BLaER1 treated with 17β-estradiol and CSF1 and Interleukin-3, amounts not matched to agents 10 nM and 100 nM (cell line): Measurements from ENCODE around the gene SLC15A1.

Source experiments
- H3K27ac ChIP-seq, 11 experiments: shearing (Covaris generic); formaldehyde crosslinking; 2 replicates each; pipeline ENCODE4 v1.8.1; 2022
- H3K27me3 ChIP-seq, 11 experiments: shearing (Covaris generic); formaldehyde crosslinking; 2 replicates each; pipeline ENCODE4 v1.8.1; 2022
- H3K36me3 ChIP-seq, 11 experiments: shearing (Covaris generic); formaldehyde crosslinking; 2 replicates each; pipeline ENCODE4 v1.8.1; 2022
- H3K4me1 ChIP-seq, 10 experiments: shearing (Covaris generic); formaldehyde crosslinking; 2 replicates each; pipeline ENCODE4 v1.8.1; 2022
- H3K4me2 ChIP-seq, 11 experiments: shearing (Covaris generic); formaldehyde crosslinking; 2 replicates each; pipeline ENCODE4 v1.8.1; 2022
- H3K4me3 ChIP-seq, 10 experiments: shearing (Covaris generic); formaldehyde crosslinking; 2 replicates each; pipeline ENCODE4 v1.8.1; 2022
- H3K9ac ChIP-seq, 11 experiments: shearing (Covaris generic); formaldehyde crosslinking; 2 replicates each; pipeline ENCODE4 v1.8.1; 2022
- H3K9me3 ChIP-seq, 11 experiments: shearing (Covaris generic); formaldehyde crosslinking; replicated peaks in 1 of 11; 2 replicates each; pipeline ENCODE4 v1.8.1; 2022
- H4K20me1 ChIP-seq, 11 experiments: shearing (Covaris generic); formaldehyde crosslinking; 2 replicates each; pipeline ENCODE4 v1.8.1; 2022
- Cebpa-rat ChIP-seq, 11 experiments: shearing (Covaris generic); IDR thresholded peaks; 2 replicates each; pipeline ENCODE4 v1.8.1; 2022

Gene SLC15A1

DNA sequence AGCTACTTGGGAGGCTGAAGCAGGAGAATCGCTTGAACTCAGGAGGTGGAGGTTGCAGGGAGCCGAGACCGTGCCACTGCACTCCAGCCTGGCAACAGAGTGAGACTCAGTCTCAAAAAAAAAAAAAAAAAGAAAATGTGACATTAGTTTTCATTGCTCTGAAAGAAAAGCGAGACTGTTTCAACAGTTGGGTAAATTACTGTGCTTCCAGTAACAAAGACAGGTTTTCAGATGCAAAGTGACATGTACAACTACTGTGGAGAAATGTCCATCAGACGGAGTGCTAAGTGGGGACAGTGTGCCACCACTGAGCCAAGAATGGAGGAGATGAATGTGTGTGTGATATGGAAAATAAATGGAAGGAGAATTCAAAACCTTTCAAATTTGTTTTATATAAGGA is 24.2 kb upstream of the SLC15A1 start:
- Histone ChIP-seq H3K4me2 (no peak overlapping the region), H3K27ac (no peak overlapping the region)

GRCh38 chr13:98775844-98776598 is 23.5 kb upstream of the SLC15A1 start:
- H3K27ac ChIP-seq = no peak overlapping the region
- H3K4me1 ChIP-seq = no peaks in the 10 kb centered on the region
- H3K4me2 ChIP-seq = no peak overlapping the region
- H3K36me3 ChIP-seq = no peaks in the 10 kb centered on the region
- no peak for TF ChIP-seq Cebpa-rat (IDR thresholded peaks at IDR 0.05)
- H4K20me1 ChIP-seq = no peaks in the 10 kb centered on the region
- no peak overlapping the region for H3K9ac ChIP-seq
- no peaks in the 10 kb centered on the region for H3K27me3 ChIP-seq
- no peak overlapping the region for H3K4me3 ChIP-seq
- H3K9me3 ChIP-seq = no peaks in the 10 kb centered on the region

More for the DNA sequence above, 24.2 kb upstream of the SLC15A1 start:
- no peaks in the 10 kb centered on the region for H3K4me1 ChIP-seq
- H4K20me1 ChIP-seq = no peaks in the 10 kb centered on the region
- no peak overlapping the region for H3K4me3 ChIP-seq
- no peak for TF ChIP-seq Cebpa-rat (IDR thresholded peaks at IDR 0.05)
- no peaks in the 10 kb centered on the region for H3K36me3 ChIP-seq
- H3K27me3 ChIP-seq = no peaks in the 10 kb centered on the region
- H3K9me3 ChIP-seq = no peaks in the 10 kb centered on the region
- H3K9ac ChIP-seq = no peak overlapping the region

DNA sequence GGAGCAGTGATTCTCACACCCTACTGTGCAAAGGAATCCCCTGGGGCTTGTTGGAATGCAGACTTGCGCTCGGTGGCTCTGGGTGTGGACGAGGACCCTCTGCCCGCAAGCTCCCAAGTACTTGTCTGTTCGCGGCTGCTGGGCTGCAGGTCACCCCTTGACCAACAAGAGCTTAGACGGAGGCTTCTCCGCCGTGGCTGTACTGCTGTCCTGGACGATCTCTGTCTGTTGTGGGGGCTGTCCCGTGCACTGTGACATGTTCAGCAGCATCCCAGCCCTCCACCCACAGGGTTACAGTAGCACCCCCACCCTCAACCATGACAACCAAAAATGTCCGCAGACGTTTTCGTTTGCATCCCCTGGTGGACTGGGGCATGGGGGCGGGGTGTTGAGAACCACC is 22.9 kb upstream of the SLC15A1 start:
- H3K4me1 ChIP-seq = no peaks in the 10 kb centered on the region
- H4K20me1 ChIP-seq = no peaks in the 10 kb centered on the region
- no peaks in the 10 kb centered on the region for H3K27me3 ChIP-seq
- H3K4me2 ChIP-seq = no peak overlapping the region
- H3K9me3 ChIP-seq = peaks cover 0 to under 1% (median 0%) of the 10 kb centered on the region in 11 experiments; a peak in 1 of 22 replicates
- no peak overlapping the region for H3K9ac ChIP-seq
- no peaks in the 10 kb centered on the region for H3K36me3 ChIP-seq
- H3K4me3 ChIP-seq = no peak overlapping the region
- no peak overlapping the region for H3K27ac ChIP-seq
- no peak for TF ChIP-seq Cebpa-rat (IDR thresholded peaks at IDR 0.05)

DNA sequence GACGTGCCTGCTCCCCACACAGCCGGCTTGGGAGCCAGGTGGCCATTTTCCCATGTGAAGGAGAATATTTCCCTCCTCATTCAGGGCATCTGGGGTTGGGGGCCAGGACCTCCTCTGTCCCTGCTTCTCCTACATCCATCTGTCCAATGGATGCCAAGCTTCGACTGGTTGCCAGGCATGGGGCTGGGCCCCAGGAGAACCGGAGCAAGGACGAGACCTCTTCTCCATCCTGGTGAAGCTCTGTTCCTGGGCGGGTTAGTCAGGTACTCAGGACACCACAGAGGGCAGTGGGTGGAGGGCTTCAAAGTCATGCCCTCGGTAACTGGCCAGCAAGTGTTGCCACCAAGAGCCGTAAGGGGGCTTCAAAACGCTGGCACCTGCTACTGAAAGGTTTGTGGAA is 22.3 kb upstream of the SLC15A1 start:
- TF ChIP-seq Cebpa-rat (IDR thresholded peaks at IDR 0.05) = no peak
- H3K27ac ChIP-seq = no peak overlapping the region
- H3K4me1 ChIP-seq = no peaks in the 10 kb centered on the region
- no peaks in the 10 kb centered on the region for H4K20me1 ChIP-seq
- peaks cover 0 to 7% (median 0%) of the 10 kb centered on the region in 11 experiments; a peak in 3 of 22 replicates for H3K9me3 ChIP-seq
- H3K36me3 ChIP-seq = no peaks in the 10 kb centered on the region
- H3K4me3 ChIP-seq = no peak overlapping the region
- no peaks in the 10 kb centered on the region for H3K27me3 ChIP-seq
- no peak overlapping the region for H3K4me2 ChIP-seq
- no peak overlapping the region for H3K9ac ChIP-seq

DNA sequence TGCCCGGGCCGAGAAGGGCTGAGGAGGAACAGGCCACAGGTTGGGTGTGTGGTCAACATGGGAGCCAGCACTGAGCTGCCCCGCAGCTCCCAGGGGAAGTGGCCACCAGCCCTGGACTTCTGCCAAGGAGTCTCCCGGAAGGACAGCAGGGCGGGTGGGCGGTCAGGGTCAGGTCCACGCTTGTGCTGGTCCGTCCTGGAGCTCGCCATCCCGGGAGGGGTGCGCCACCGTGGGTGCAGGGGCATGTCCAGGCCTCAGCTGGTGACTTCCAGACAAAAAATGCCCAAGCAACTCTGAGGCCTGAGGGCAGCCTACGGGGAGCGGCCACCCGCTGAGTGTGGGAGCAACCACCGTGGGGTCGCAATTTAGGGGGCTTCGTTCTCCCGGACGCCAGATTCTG is 21.4 kb upstream of the SLC15A1 start:
- no peaks in the 10 kb centered on the region for H3K27me3 ChIP-seq
- H3K27ac ChIP-seq = no peak overlapping the region
- no peak overlapping the region for H3K4me2 ChIP-seq
- no peak for TF ChIP-seq Cebpa-rat (IDR thresholded peaks at IDR 0.05)
- H3K4me3 ChIP-seq = no peak overlapping the region
- no peaks in the 10 kb centered on the region for H3K36me3 ChIP-seq
- no peak overlapping the region for H3K9ac ChIP-seq
- no peaks in the 10 kb centered on the region for H3K4me1 ChIP-seq
- H4K20me1 ChIP-seq = no peaks in the 10 kb centered on the region
- H3K9me3 ChIP-seq = peaks cover 0 to 10% (median 0%) of the 10 kb centered on the region in 11 experiments; a peak in 3 of 22 replicates

DNA sequence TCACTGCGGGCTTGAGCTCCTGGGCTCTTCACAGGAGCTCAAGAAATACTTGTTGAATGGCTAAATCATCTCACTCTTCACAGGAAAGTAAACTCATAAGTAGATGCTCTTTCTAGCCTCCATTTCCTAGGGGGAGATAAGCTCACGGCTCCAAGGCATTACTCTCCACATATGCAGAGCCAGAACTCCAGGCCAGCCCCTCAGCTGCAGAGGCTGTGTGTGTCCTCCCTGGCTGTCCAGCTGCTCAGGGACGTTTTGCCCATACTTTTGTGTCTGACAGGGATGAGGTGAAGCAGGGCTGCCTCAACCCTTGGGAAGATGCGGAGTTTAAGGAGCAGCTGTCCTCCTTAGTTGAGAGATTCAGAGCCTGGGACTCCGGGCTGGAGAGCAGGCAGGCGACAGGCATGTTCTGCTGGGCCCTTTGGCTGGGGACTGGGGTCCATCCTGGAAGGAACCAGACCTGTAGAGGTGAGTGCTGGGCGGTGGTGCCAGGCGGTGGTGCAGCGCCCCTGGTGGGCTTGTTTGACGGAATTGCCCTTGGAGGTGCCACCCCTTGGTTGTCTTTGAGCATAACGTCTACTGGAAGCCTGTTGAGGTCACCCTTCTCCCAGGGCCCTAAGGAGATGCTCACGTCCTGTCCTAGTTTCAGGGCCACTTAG is 20.5 kb upstream of the SLC15A1 start:
- Histone ChIP-seq H3K4me3 (no peak overlapping the region), H3K9me3 (peaks cover 0 to 10% (median 0%) of the 10 kb centered on the region in 11 experiments; a peak in 3 of 22 replicates), H3K36me3 (no peaks in the 10 kb centered on the region), H4K20me1 (no peaks in the 10 kb centered on the region), H3K27ac (no peak overlapping the region), H3K4me1 (no peaks in the 10 kb centered on the region), H3K4me2 (no peak overlapping the region), H3K9ac (no peak overlapping the region), H3K27me3 (no peaks in the 10 kb centered on the region)
- no peak for TF ChIP-seq Cebpa-rat (IDR thresholded peaks at IDR 0.05)

DNA sequence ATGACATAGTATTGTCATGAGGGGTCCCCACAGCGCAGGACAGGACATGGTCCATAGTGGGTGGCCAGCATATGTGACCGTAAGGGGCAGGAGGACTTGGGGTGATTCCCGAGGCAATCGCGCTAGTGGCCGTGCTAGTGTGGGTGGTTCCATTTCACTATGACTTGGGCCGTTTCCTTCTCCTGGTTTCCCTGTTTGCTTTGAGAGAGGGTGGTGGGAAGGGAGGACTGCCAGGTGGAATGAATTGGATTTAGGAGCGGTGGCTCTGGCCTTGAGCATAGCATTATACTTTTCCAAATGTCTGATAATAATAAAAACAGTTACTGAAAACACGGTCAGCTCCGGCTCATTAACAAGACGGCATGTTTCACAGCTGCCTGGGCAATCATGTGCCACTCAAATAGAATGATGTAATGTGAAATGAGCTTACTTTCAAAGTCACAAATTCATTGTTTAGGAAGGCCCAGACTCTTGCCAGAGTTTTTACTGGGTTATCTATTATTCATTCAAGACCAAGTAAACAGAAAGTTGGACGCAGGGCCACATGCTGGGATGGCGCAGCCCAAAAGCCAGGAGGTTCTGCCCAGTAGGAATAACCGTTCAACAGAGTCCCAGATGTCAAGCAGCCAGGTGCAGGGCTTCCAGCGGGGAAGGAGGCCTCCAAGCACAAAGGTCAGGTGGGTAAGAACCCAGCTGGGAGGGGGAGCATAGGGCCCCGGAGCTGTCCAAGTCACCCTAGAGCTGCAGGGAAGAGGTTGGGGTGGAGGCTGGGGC is 19.6 kb upstream of the SLC15A1 start:
- TF ChIP-seq Cebpa-rat (IDR thresholded peaks at IDR 0.05) = no peak
- no peak overlapping the region for H3K27ac ChIP-seq
- no peak overlapping the region for H3K9ac ChIP-seq
- no peaks in the 10 kb centered on the region for H3K4me1 ChIP-seq
- H3K27me3 ChIP-seq = no peaks in the 10 kb centered on the region
- H3K36me3 ChIP-seq = no peaks in the 10 kb centered on the region
- peaks cover 0 to 10% (median 0%) of the 10 kb centered on the region in 11 experiments; a peak in 3 of 22 replicates for H3K9me3 ChIP-seq
- no peak overlapping the region for H3K4me2 ChIP-seq
- no peak overlapping the region for H3K4me3 ChIP-seq
- no peaks in the 10 kb centered on the region for H4K20me1 ChIP-seq

DNA sequence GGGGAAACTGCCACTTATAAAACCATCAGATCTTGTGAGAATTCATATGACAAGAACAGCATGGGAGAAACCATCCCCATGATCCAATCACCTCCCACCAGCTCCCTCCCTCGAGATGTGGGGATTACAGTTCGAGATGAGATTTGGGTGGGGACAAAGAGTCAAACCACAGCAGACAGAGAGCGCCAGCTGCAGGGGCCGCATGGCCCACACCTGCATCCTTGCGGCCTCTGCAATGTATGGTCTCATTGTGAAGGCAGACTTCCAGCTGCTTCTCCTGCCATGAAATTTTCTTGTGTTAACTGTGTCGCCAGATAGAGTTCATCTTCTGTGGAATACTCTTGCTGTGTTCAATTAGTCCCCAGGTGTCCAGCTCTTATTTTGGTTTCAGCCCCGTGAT is 17.3 kb upstream of the SLC15A1 start:
- Histone ChIP-seq H3K9ac (no peak overlapping the region), H3K4me2 (no peak overlapping the region), H3K27me3 (no peaks in the 10 kb centered on the region), H3K36me3 (no peaks in the 10 kb centered on the region), H3K4me1 (no peaks in the 10 kb centered on the region), H3K4me3 (no peak overlapping the region), H3K9me3 (peaks cover 0 to 10% (median 0%) of the 10 kb centered on the region in 11 experiments; a peak in 3 of 22 replicates), H4K20me1 (no peaks in the 10 kb centered on the region), H3K27ac (no peak overlapping the region)
- no peak for TF ChIP-seq Cebpa-rat (IDR thresholded peaks at IDR 0.05)

GRCh38 chr13:98768522-98768921 is 16.1 kb upstream of the SLC15A1 start:
- Histone ChIP-seq H3K9me3 (peaks cover 0 to 10% (median 0%) of the 10 kb centered on the region in 11 experiments; a peak in 3 of 22 replicates), H3K4me1 (no peaks in the 10 kb centered on the region), H4K20me1 (no peaks in the 10 kb centered on the region), H3K27me3 (no peaks in the 10 kb centered on the region), H3K27ac (no peak overlapping the region), H3K4me3 (no peak overlapping the region), H3K36me3 (no peaks in the 10 kb centered on the region), H3K9ac (no peak overlapping the region), H3K4me2 (no peak overlapping the region)
- TF ChIP-seq Cebpa-rat (IDR thresholded peaks at IDR 0.05) = peak in 8 of 11 experiments; percentile 30 to 90 (median 76); a peak in 13 of 22 replicates
